Pulmonary artery endothelial cell (primary cell): ENCODE results near the gene HSD11B2. TPM values are rescaled to one million over a fixed set of nuclear protein-coding genes. Genes with fewer than 3 reads are reported as not detected.
"Not testable (repeated sequence)": the region's sequence is repeated elsewhere in the genome, so short reads cannot be mapped to it uniquely, and the experiment has no call there.

Source experiments
- DNase-seq: peaks from one replicate; pipeline ENCODE4 v3.0.0-alpha.2; 2011; ENCODE audit warnings: low read depth, low spot score
- total RNA-seq: library from RNA; depleted of rRNA; stranded (reverse); fragments of >200 nt; gene quantifications from 2 replicates; pipeline ENCODE4 v1.2.3, GENCODE V29; 2014

The HSD11B2 gene
- total RNA-seq, 1 donor from 2014 or later, result not detected

GRCh38 chr16:67413978-67414911, 16.7 kb upstream of the HSD11B2 start:
- DNase-seq, result no peak

DNA sequence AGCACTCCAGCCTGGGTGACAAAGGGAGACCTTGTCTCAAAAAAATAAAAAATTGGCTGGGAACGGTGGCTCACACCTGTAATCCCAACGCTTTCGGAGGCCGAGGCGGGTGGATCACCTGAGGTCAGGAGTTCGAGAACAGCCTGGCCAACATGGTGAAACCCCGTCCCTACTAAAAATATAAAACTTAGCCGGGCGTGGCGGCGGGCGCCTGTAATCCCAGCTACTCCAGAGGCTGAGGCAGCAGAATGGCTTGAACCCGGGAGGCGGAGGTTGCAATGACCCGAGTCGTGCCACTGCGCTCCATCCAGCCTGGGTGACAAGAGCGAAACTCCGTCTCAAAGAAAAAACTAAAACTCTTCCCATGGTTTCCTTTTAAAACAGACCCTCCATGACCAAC, 15.5 kb upstream of the HSD11B2 start:
- not testable (repeated sequence) for DNase-seq

DNA sequence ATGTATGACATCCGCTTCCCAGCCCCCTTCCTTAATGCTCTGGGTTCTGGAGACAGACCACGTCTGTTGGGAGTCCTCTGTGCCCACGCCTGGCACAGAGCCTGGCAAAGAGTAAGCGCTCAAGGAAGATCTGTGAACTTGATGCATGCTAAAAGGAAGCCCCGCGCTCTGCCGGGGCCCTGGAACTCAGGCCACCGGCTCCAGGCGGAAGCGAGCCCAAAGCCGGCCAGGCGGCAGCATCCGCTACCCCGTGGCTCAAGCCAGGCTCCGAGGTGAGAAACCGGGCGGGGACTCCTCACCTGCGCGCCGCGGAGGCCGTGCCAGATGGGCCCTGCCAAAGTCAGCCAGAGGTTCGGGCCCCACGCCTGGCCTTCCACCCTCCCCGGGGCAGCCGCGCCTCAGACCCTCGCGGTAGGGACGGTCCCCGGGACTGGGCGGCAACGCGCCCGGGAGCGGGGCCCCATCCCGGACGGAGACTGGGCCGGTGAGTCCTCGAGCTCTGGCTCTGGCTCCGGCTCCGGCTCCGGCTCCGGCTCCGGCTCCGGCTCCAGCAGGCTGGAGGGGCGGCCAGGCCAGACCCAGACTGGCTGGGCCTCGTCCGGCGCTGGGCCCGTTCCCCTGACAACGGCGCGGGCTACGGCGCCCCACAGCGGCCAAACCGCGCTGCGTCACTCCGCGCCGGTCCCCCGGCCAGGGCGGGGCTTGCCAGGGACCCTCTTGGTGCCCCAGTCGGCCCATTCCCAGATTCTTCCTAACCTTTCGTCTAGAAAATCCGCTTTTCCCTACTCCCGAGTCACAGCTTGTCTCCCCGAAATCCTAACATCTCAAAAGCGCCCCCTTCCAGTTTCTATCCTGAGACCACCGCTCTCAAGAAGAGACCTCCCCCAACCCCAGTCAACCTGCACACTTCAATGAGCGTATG, 14.8 kb upstream of the HSD11B2 start, which contains the start of gene ZDHHC1:
Gene ZDHHC1 (minus strand): TSS at position 606 of the 922 bp plus-strand sequence. CDS start 8,702 bp downstream, outside the sequence.
- DNase-seq, result no peak

DNA sequence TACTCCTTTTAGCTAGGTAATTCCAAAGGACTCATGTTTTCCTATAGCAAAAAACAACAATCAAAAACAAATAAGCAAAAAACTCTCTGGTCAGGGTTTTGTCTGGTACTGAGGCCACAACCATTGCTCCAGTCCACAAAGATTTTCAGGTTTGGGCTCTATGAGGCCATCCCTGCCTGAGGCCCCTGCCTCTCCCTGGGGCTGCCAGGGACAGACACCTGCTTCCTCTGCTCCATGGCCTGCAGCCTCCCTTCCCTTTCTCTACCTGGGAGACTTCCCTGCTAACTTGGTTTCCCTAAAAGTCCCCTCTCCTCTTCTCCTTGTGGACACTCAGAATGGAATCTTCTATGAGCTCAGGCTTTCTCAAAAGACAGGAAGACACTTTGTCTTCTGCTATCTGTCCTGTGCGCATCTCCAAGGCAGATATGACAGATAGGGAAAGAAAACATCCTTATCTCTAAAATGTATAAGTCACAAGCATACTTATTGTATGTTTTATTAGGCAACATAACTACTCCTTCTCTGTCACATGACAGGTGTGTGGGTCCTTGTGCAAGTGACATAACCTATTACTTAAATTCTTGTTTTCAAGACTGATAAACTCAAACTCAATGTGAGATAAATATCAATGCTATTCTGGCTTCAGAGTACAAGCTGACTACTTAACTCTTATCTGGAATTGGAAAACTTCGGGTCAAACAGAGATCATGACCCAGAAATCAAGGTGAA, 13.4 kb upstream of the HSD11B2 start:
- no peak for DNase-seq

GRCh38 chr16:67419502-67419901, 11.4 kb upstream of the HSD11B2 start:
- no peak for DNase-seq

DNA sequence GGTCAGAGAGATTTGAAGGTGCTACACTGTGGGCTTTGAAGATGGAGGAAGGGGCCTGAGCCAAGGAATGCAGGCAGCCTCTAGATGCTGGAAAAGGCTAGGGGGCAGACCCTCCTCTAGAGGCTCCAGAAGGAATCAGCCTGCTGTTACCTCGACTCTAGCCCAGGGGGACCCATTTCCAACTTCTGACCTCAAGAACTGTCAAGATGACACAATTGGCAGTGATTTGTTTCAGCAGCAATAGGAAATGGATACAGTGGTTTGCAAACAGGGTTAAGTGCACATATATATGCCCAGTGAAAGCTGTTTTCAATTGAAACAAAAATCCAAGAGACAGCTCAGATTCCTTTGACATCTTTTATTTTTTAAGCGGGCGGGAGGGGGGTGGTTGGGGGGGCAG, 11.0 kb upstream of the HSD11B2 start:
- no peak for DNase-seq

- DNase-seq, result no peak
These were observed 9.9 kb upstream of the HSD11B2 start for GRCh38 chr16:67421030-67421429.

GRCh38 chr16:67423015-67423414, 7.9 kb upstream of the HSD11B2 start:
- no peak for DNase-seq

DNA sequence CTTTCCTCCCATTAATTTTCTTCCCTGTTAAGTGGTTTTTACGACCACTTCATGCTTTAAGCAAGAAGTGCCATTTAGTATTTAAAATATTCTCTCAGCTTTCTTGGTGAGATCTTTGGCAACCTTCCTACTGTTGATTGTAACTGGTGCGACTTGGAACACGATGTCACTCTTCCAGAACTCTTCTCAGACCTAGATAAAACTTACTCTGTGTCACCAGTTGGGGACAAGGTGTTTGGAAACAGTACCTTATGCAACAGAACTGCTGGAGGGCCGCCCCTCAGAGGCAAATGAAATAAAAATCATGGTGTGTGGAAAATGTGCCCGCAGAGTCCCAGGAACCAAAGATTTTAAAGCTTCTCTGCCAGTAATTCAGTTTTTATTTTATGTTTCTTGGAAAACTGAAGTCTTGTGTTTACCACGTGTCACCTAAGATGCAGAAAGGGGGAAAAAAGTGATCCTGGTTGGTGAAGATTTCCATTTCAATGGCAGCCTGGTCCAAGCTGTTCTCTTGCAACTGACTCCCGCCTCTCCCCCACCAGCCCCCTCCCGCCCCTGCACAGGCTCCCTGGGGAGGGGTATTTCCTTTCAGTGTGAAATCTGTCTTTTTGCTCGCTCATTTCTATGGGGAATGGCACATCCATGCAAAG, 7.2 kb upstream of the HSD11B2 start:
- DNase-seq, result no peak

GRCh38 chr16:67424261-67424615, 6.7 kb upstream of the HSD11B2 start:
- DNase-seq, result no peak

DNA sequence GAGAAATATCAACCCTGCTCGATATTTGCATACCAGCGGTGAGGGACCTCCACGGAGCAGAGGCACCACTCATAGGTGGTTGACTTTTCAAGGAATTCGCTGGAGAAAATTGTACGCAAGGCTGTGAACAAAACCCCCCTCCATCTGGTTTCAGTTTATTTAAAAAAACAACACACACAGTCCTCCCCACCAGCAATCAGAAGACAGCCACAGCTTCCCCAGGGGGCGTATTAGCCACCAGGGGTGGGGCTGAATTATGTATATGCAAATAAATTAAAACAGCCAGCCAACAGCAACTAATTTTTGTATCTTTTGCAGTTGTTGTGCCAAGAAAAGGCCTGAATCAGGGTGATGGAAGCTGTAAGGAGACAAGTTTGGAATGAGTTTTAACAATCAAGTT, 5.9 kb upstream of the HSD11B2 start:
- no peak for DNase-seq

DNA sequence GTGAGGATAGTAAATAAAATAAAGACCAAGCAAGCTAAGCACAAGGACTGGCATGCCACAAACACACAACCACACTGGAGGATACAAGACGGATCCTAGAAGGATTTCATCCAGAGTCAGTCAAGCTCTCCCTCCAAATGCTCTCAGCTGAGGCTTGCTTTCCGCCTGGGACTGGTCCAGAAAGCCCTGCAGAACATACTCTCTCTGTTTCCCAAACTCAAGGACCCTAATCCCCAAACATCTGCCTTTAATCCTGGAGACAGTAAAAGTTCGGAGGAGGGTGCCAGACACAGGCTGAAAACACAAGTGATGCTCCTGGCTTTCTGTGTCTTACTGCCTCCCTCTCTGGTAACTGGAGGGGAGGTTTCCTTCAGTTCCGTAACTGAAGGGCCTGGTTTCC, 5.3 kb upstream of the HSD11B2 start:
- no peak for DNase-seq

- DNase-seq, result no peak
These were observed 4.9 kb upstream of the HSD11B2 start for GRCh38 chr16:67426022-67426421.

DNA sequence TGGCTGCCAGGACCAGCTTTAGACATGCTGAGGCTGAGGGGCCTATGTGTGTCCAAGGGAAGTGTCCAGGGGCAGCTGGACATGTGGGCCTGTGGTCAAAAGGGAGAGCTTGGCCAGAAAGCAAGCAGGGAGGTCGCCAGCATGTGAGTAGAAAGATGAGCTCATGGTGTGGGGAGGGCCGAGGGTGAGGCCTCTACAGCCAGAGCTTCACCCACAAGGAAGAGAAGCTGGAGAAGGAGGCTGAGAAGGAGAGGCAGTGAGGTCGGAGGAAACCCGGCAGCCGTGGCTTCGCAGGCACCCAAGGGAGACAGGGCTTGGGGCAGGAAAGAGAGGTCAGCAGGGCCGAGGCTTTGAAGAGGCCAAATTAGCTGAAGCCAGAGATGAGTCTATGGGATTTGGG, 4.0 kb upstream of the HSD11B2 start:
- DNase-seq, result no peak

GRCh38 chr16:67428146-67428731, 2.7 kb upstream of the HSD11B2 start:
- peak; percentile 19 for DNase-seq

DNA sequence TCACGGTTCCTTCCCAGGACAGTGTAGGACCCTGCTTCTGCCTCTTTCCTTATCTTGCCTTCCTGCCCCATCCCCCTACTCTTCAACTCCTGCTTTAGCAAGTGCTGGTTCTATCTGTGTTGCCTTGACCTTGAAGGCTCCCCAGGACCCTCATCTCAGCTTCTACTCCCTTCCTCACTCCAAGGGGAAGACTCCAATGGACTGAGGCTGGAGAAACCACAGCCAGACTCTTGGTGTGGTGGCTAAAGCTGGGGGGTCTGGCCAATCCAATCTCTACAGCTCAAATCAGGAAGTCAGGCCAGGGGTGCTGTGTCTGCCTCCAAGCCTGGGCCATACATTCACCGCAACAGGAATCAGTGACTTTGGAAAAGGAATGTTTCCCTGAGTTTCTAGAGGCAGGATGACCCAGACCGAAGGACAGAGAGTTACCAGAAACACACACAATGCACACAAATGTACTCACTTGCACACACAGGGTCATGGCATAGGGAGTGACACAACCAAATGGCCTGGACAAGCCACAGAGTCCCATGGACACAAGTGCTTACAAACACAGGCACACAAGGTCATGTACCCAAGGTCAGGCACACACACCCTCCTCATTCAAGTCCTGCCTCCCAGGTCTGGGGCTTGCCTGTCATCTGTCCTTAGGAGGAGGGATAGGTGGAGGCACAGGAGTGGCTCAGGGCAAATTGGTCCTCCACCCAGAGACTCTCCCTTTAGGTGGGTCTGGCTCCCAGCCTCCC, 1.7 kb upstream of the HSD11B2 start:
- DNase-seq, result no peak

GRCh38 chr16:67429799-67430503, 970 bp upstream of the HSD11B2 start:
- DNase-seq, result no peak

GRCh38 chr16:67430504-67430976, 381 bp upstream of the HSD11B2 start:
- DNase-seq, result no peak
